Posterior vena cava (tissue), 2 donors: ENCODE results near the gene SLC35F4. TPM values are rescaled to one million over a fixed set of nuclear protein-coding genes. Genes with fewer than 3 reads are reported as not detected.

Source experiments
- DNase-seq: peaks from one replicate; pipeline ENCODE4 v3.0.0-alpha.2; 2020; ENCODE audit warnings: low spot score
- intact Hi-C, 2 donors: fragments of 100-400 bp; cut with DNase I; formaldehyde crosslinking; loops; one replicate each; pipeline versions ENCODE4 v1.14.1 to v1.14.2; 2022 to 2023
- total RNA-seq, 2 donors: library from RNA; stranded (reverse); fragmentation: NEBNext Ultra II Directional; extraction: Animal tissue kit (Norgen Biotek cat#: 25700); gene quantifications; one replicate each; pipeline ENCODE4 v1.2.1, GENCODE V29; 2021
- donor health status: DM: yes; HTN: yes; CAD: no.
- donor health status: DM: yes; HTN: yes; CAD: no.

The SLC35F4 gene
- total RNA-seq, 2 donors from 2014 or later, result 3.9 to 7.1 TPM

DNA sequence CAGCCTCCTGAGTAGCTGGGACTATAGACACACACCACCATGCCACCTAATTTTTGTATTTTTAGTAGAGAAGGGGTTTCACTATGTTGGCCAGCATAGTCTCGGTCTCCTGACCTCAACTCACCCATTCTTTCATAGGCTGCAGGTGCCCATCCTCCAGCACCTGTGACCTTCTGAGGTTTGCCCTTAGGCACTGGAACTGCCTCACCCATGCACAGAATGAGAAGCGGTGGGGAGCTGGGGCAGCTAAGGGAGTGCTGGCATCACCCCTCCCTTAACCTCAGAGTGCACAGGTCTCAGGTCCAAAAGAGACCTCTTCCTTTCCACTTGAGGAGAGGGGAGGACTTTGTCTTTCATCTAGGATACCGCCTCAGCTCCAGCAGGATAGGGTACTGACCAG, 194.9 kb downstream of the SLC35F4 start:
- intact Hi-C loops, result no loop called here

GRCh38 chr14:57660208-57660607, 205.7 kb downstream of the SLC35F4 start:
- intact Hi-C loops, result no loop called here
- DNase-seq, result no peak

More for the DNA sequence above, 194.9 kb downstream of the SLC35F4 start:
- no peak for DNase-seq

DNA sequence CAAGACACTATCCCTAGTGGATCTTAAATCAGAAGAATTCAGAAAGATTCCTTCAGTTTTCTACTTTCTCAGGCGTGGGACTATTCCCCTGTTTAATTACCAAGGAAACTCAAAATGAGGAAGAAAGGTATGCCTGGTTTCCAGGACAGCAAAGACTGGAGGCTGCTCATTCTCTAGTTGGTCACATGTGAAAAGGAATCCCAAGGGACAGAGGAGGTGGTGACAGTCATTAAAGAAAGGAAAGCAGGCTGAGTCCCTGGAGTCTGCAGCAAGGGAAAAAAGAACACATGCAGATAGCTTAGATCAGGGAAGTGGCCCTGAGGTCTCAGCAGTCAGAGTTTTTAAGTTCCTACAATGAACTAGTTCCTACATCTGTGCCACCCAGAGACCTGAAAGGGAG, 206.8 kb downstream of the SLC35F4 start:
- no peak for DNase-seq
- intact Hi-C loops, result no loop called here

- no peak for DNase-seq
- intact Hi-C loops, result no loop called here
Measured at GRCh38 chr14:57657487-57657886, 208.4 kb downstream of the SLC35F4 start.

- intact Hi-C loops, result no loop called here
- DNase-seq, result no peak
Measured at GRCh38 chr14:57656853-57657252, 209.0 kb downstream of the SLC35F4 start.

GRCh38 chr14:57652769-57653168, 213.1 kb downstream of the SLC35F4 start:
- intact Hi-C loops, result no loop called here
- DNase-seq, result no peak

GRCh38 chr14:57641776-57642175, 224.1 kb downstream of the SLC35F4 start:
- intact Hi-C loops, result no loop called here
- DNase-seq, result no peak

DNA sequence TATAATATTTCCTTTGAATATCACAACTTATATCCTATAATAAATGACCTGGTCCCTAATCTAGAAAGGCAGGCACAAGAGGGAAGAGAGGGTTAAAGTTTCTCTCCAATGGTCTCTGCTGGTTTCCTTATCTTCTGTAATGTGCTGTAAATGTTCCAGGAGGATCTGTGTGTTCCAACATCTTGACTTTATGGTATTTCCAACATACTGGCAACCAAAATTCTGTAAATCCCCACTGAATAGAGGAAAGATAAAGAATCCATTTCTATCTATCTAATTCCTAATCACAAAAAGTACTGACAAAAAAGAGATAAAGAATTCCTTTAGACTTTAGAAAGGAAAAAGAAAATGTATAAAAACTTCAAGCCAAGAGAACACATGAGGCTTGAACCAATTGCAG, 225.9 kb downstream of the SLC35F4 start:
- intact Hi-C loops, result no loop called here
- no peak for DNase-seq

DNA sequence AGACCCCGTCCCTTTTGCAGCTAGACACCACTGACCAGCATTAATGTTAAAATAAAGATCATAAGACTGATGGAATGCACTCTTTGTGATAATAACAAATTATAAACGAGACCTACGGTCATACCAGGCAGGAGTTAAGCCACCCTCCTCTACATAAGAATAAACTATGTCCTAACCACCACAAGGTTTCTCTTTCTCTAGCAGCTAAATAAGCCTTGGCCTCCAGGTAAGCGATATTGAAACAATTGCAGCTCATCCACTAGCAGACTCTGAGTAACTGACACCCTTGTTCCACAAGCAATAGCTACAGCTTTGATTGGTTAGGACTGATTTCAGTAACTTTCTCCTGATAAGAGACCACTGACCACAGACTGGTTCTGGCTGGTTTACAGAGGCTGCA, 228.0 kb downstream of the SLC35F4 start:
- intact Hi-C loops, result no loop called here
- no peak for DNase-seq

DNA sequence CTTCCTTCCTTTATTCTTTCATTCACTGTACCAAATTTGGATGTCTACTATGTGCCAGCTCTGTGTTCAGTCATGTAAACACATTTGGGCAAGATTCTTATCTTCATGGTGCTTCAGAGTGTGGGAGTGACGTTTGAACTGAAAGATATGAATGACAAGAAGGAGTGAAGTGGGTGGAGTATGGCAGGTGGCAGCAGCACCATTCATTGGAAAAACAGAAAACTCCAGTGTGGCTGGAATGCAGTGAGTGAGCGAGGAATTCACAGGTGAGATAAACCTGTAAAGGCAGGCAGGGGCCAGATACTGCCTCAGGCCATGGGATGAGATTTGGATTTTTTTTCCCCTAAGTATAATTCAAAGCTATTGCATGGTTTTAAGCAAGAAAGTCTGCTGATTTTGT, 231.6 kb downstream of the SLC35F4 start:
- DNase-seq, result no peak
- intact Hi-C loops, result no loop called here

DNA sequence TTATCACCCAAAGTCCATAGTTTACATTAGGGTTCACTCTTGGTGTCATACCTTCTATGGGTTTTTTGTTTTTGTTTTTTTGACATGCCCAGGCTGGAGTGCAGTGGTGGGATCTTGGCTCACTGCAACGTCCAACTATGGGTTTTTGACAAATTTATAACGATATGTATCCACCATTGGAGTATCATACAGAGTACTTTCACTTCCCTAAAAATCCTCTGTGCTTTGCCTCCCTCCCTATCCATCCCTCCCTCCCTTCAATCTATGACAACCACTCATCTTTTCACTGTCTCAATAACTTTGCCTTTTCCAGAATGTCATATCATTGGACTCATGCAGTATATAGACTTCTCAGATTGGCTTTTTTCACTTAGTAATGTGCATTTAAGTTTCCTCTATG, 233.2 kb downstream of the SLC35F4 start:
- no peak for DNase-seq
- intact Hi-C loops, result no loop called here

DNA sequence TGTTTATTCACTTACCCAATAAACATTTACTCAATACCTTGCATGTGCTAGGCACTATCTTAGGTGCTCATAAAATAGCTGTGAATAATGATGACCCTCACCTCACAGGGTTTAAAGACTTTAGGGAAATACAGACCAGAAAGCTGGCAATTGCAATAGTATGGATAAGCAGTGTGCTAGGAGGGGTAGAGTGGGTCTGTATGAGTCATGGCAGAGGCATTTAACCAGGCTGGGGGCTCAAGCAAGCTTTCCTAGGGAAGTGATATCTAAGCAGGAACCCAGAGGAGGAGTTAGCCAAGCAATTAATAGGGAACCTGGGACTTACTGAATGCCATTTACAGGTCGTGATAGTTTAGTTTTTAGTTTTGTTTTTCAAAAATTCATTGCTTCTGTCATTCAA, 248.4 kb downstream of the SLC35F4 start:
- no peak for DNase-seq
- intact Hi-C loops, result no loop called here

DNA sequence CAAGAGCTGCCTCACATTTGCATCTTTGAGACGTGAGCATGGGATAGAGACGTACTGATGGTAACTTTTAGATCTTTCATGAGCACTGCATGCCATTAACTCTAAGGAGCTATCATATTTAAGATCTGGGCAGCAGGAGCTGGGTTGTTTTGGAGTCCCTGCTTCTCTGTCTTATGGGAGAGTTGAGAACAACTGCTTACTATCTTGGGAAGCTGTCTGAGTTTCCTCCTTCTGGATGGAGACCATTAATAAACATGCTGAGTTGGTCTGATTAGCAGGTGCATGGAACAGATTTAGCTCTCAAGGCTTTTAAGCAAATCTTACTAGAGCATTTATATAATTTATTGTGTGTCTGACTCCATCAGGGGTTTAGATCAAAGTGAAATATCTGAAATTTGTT, 252.9 kb downstream of the SLC35F4 start:
- intact Hi-C loops, result no loop called here

DNA sequence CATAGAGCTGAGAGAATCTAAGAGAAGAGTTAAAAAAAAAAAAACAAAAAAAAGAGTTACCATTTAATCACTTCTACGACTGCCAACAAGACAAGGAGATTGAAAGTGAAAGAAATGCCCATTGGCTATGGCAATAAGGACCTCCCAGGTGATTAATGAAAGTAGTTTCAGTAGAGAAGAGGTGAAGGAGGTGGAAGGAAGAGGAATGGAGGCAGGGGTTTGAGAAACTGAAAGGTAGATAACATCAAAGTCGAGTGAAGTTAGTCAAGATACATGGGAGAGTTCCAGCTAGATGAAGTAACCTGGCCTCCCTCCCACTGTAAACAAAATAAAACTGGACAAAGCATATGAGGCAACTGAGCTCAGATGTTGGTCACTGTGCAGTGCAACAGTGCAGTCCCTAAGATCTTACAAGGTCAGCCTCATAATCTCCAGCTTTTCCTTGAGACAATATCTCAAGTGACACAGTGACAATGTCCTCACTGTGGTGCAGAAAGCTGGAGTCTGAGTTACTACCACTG, 254.3 kb downstream of the SLC35F4 start:
- no peak for DNase-seq
- intact Hi-C loops, result no loop called here

More for the DNA sequence above, 252.9 kb downstream of the SLC35F4 start:
- DNase-seq, result no peak

DNA sequence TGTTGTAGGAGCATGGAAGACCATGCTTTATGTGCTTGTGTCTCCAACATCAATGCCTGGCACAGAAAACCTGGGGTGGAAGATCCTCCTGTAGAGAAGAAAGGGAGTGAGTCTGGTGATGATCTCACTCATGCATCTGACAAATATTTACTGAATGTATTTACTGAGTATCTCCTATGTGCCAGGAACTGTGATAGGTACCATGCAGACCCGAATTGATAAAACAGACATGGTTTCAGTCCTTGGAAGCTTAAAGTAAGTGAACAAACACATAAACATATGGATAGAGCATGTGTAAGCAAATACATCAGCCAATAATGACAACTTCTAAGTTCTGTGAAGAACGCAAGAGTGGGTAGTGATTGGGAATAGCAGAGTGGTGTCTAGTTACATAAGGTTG, 255.3 kb downstream of the SLC35F4 start:
- no peak for DNase-seq
- intact Hi-C loops, result no loop called here

- intact Hi-C loops, result no loop called here
- DNase-seq, result no peak
Measured at GRCh38 chr14:57609192-57610075, 256.5 kb downstream of the SLC35F4 start.

DNA sequence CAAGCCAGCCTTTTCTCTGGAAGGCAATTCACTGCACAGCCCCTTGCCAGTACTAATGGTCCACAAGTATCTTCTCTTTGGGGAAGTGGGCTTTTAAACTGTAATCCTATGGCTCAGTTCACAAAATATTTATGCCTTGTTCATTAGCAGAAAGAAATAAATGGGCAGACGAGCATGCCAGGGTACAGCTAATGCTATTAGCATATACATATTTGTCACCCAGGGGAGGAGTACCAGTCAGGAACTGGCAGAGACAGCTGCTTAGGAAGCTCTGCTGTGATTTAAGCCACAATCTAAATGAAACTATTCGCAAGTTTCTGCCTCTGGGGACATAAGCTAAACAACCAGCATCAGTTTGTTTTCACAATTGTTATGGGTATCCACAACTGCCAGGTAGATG, 258.8 kb downstream of the SLC35F4 start:
- intact Hi-C loops, result no loop called here
- DNase-seq, result no peak

- no peak for DNase-seq
- intact Hi-C loops, result no loop called here
Measured at GRCh38 chr14:57583396-57583795, 282.5 kb downstream of the SLC35F4 start.

DNA sequence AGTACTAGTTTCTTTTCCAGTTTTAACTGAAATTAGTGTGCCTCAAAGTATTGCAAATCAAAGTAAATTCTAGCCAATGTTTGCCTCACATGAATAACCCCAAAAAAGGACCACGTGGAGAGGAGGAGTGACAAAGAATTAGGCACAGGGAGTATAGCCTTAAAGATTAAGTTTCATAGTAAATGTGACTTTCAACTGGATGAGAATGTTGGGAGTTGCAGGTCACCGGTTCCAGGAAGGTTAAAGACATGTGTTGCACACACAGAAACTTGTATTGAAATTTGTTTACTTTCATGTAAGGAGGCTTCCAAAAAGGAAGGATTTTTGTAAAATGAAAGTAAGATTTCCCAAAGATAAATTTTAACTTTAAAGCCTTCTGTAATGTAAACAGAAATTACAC, 283.1 kb downstream of the SLC35F4 start:
- no peak for DNase-seq
- intact Hi-C loops, result no loop called here

DNA sequence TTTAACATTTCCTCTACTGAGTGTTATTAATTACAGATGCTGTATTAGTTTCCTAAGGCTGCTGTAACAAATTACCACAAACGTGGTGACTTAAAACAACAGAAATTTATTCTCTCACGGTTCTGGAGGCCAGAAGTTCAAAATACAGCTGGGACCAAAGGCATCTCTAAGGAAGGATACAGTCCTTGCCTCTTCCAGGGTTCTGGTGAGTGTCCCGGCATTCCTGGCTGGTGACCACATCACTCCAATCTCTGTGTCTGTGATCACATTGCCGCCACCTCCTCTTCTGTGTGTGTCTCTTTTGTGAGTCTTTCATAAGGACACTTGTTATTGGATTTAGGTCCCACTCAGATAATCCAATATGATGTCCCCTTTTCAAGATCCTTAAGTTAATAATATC, 287.1 kb downstream of the SLC35F4 start:
- DNase-seq, result no peak
- intact Hi-C loops, result no loop called here

- DNase-seq, result no peak
- intact Hi-C loops, result no loop called here
Measured at GRCh38 chr14:57576498-57576897, 289.4 kb downstream of the SLC35F4 start.
